ENCODE data around the gene NEK2.

GRCh38 chr1:211638246-211638645, 37.2 kb downstream of the NEK2 start:
- TF ChIP-seq CTCF (conservative IDR thresholded peaks at IDR 0.05; ENCODE audit: low read depth, low read length) (no peak), EZH2 (IDR thresholded peaks at IDR 0.05; ENCODE audit: low read length, unreplicated experiment) (no peak), EZH2phosphoT487 (IDR thresholded peaks at IDR 0.05; ENCODE audit: borderline replicate concordance, low read length) (no peak)

Measured in PC-3 (cell line).